Islet precursor cell (in vitro differentiated cells): ENCODE results near the gene TRIO.
A peak's percentile ranks its signal among the peaks of the same experiment; 100 is the strongest.

Experiments
- DNase-seq: peaks from one replicate; pipeline ENCODE4 v3.0.0-alpha.2; 2018

Gene TRIO

DNA sequence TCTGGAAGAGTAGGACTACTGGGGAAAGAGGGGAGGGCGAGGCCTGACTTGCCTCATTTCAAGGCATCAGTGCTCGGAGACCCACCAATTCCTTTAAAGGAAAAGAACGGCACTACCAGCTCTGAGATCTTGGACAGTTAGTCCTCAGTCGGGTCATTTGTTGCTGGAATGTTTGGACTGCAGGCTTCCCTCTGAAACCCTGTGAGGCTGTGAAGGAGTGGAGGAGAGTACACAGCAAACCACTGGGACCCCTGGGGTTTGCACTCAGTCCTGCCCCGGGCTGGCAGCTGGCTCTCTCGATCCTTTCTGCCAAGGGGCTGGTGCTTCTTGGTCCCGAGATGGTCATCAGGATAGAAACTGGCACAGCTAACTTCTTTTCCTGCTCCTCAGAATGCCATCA lies 194.5 kb downstream of the TRIO start:
- DNase-seq = no peak

DNA sequence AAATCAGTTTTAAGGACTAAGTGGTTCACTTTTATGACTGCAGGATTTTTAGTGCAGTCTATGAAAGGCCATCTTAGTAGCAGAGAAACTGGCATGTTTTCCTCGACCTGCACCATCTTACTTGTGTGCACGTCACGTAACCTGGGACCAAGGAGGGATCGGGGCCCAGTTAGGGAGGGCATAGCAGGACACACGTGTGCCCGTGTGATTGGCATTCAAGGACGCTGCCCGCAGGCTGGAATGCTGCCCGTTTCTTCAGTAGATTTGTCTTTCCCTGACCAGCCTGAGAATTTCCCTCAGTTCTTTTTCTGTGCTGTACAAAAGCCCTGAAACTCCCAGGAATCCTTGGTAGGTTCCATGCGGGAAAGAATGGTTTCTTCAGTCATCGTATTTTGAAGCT lies 196.3 kb downstream of the TRIO start:
- DNase-seq = no peak

DNA sequence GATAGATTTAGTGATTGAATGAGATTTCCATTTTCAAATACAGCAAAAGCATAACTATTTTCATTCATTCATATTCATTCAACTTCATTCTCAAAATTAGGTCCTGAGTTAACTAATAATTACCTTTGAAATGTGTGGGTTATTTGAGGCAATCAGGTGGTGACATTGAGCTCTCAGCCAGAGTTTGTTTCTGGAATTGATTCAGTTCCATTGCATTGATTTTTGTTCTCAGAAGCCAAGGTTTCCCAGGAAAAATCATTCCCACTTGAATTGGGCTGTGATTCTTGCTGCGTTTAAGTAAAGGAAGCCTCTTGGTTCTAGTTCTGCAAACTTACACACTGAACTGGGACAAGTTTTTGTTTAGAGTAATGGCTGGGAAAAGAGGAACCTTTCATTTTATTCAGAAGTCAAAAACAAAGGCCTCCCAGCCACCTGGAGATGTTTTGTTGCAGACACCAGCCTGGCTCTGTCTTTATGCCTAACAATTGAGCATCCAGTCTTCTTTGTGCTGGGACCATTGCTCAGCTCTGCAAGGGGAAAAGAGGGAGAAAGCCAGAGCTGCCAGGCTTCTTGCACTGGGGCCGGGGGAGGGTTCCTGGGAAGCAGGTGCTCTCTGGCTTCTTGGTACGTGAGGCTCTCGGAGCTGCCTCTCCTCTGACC lies 198.6 kb downstream of the TRIO start:
- no peak for DNase-seq

DNA sequence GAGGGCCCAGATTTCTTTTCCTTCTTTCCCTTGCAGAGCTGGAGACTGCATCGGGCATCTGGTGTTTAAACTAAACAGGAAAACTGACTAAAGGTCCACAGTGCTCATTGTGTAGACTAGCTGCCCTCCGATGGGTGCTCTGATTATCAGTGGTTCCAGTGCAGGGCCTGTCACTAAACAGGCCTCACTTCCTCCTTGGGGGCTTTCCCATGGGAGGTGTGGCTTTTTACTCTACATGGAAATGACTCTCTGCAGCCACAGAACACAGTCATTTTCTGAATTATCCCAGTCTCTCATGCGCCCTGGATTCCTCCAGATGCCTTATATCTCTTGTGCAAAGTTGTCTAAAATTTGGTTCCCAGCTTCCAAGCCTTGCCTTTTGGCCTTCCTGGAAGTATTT lies 199.2 kb downstream of the TRIO start:
- no peak for DNase-seq

DNA sequence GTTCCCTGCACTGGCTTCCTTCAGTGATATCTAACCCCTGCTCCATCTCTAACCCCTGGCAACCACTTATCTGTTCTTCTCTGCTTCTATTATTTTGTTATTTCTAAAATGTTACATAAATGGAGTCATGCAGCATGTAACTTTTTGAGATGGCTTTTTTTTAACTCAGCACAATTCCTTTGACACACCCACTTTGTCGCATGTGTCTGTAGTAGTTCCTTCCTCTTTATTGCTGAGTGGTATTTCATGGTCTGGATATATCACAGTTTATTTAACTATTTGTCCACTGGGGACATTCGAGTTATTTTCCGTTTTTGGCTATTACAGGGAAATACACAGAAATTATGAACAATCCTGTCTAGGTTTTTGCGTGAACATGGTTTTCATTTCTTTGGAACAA lies 200.2 kb downstream of the TRIO start:
- no peak for DNase-seq

DNA sequence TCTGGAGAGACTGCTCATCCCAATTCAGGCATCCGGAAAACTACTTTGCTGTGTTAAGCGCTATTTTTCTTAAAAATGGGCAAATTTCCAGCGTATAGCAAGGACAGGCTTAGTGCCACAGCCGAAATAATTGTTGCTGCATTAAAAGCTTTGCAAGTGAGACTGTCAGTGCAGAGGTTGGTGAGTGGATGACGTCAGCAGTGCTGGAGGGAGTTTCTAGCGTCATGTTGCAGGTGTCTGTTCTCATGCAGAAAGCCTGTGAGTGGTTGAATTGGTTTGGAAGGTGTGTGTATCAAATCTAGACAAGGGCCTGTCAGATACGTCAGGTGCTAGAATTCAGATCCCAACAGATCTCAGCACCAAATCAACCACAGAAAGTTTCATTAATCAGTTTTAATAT lies 204.4 kb downstream of the TRIO start:
- no peak for DNase-seq

DNA sequence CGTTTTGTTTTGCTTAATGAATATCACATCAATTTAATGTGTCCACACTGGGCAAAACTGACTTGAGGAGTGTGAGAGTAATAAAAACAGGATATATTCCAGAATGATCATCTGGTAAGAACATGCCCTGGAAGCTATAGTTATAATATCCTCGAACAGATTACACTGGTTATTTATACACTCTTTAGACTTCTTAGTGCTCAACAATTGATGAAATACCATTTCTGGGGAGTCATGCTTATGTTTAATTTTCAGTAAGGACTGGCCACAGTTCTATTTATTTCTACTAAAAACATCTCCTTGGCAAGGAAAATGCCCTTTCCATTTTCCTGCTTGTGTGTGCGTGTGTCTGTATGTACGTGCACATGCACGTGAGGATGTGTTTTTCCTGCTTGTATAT lies 205.0 kb downstream of the TRIO start:
- no peak for DNase-seq

DNA sequence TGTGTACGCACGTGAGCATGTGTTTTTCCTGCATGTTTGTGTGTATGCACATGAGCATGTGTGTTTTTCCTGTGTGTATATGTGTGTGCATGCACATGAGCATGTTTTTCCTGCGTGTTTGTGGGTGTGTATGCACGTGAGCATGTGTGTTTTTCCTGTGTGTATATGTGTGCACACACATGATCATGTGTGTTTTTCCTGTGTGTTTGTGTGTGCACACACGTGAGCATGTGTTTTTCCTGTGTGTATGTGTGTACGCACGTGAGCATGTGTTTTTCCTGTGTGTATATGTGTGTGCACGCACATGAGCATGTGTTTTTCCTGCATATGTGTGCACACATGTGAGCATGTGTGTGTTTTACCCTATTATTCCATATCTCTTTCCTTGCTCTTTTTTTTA lies 205.9 kb downstream of the TRIO start:
- no peak for DNase-seq

DNA sequence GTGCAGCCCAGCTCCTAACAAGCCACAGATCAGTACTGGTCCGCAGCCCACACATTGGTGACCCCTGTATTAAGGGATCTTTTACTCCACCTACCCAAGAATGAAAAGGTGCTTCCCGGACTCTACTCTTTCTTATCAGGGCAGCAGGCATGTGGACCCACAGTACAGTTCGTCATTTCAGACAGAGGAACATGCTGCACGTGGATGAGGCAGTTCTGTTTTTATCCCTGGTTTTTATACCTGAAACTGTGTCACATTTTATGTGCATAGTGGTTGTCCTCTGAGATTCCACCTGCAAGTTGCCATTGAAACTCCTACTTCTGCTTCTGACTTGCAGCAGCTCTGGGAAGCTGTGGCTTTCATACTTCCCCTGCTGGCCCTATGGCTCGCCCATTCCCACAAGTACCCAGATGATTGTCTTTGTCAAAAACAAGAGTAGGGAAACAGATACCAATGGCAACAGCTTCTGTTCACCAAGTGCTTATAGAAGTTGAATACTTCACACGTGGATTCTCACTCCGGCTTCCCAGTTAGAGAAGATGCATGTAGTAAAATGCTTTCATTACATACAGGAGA lies 208.0 kb downstream of the TRIO start:
- no peak for DNase-seq

DNA sequence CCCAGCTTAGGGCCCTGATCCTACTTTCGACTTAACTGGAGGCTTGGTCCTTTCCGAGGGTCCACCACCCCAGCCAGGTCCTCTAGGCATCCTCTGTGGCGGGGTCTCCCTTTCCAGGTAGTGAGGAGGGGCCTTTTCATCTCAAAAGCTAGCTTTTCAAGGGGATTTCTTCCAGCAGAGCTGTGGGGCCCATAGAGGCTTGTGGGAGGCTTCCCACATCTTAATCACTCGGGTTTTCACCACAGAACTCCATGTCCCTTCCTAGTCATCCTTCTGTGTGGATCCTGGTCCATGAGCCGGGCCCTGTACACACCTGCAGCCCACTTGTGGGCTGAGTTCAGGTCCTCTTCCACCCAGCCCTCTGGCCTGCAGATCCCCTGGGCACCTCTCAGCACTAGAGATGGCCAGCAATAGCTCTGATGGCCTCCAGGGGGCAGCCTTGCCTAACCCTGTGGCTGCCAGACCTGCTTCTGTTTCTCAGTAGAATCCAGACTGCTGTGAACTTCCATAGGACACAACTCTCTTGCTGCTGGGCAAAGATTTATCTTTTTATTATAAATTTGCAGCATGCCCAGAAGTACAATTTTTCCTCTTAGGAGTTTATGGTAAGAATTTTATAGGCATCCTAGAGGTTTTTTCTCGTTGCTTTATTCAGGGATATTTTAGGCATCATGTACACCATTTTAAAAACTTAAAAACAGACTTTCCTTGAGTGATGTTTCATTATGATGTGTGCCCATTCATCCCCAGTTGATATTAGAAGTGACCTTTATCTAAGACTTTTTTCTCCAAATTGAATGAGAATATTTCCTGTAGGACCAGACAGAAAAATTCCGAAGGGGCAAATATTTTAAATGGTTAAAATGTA lies 208.9 kb downstream of the TRIO start:
- peak; percentile 87 for DNase-seq

DNA sequence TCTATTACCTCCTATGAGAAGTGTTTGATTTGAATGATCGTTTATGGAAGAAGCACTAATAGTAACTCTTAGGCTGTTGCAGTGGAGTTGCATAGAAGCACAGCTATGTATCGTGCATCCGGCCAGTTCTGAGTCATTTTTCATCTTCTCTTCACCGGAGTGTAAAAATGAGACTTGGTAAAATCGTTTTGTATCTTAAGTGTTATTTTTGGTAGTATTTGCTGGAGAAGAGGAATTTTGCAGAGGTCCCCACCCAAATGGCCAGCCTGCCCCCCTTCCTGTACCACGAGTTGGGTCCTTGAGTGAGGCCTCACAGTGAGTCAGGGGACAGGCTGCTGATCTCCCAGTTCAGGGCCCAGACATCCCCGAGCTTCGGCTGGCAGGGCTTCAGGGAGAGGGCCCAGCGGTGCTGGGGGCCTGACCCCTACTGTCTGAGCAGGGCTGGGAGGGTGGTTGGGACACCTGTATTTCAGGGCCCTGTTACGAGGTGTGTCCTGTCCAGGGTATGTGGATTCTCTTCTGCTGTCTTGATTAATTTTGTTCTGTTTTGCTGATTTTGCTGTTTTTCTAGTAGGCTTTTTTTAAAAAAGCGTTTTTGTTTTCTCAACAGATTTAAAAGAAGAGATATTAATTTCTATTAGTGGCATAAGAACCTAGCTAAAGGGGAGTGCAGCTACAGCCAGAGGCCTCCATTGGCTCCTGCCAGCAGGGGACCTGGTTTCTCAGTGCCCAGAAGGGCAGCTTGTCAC lies 210.8 kb downstream of the TRIO start:
- DNase-seq = no peak

DNA sequence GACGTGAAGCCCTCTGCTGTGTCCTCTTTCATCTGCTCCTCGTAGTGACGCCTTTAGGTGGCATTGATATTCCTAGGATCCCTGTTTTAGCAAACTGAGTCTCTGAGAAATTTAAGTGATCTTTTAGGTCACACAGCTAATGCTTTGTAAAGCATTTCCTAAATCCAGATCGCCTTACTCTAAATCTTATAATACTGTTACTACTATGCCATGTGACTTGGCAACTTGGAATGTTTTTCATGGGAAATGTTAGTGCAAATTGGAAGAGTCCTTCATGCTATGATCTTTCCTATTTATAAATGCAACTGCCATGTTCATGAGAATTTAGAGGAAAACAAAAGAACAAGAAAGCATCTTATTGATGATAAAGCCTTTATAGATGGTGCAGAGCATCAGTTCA lies 212.2 kb downstream of the TRIO start:
- no peak for DNase-seq

DNA sequence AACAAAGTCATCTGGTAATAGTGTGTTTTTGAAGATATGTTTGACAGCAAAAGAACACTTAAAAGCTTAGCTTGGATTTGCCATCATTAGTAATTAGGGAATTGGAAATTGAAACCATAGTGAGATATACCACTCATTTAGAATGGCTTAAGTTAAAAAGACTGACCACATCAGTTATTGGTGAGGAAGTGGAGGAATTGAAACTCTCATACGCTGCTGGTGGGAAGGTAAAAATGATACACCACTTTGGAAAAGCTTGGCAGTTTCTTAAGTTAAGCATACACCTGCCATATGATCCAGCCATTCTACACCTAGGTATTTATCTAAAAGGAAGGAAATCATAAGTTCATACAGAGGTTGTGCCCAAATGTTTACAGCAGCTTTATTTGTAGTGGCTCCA lies 213.2 kb downstream of the TRIO start:
- DNase-seq = no peak

DNA sequence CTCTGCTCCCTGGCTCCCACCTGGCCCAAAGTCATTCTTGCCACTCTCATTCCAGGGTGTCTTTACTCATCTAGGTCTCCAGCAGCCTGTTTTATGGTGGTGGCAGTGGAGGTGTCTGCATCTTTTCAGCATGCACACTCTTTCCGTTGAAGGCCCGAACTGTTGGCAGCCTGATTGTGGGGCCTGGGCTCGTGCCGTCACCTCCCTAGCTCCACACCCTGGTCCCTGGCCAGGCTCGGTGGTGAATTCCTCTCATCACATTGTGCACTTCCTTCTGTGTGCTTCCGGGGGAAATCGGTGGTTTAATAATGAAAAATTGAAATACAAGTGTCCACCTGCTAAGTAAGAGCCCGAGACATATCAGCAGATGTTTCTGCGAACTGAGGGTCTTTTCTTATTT lies 214.3 kb downstream of the TRIO start:
- no peak for DNase-seq

DNA sequence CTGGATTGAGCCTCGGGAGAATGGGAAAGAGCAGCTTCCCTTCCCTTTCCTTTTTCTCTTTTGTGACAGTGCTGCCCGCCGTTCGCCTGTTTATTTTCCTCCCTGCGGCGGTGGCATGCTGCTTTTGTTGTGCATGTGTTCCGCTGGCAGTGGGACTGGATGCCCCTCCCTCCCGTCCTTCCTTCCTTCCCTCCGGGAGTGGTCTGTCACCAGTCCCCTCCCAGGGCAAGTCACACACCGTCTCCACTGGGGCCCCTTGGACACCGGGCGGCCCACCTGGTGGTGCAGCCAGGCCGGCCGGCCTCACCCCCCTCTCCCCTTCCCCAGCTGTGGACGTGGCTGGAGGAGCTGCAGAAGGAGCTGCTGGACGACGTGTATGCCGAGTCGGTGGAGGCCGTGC lies 214.7 kb downstream of the TRIO start:
- no peak for DNase-seq

DNA sequence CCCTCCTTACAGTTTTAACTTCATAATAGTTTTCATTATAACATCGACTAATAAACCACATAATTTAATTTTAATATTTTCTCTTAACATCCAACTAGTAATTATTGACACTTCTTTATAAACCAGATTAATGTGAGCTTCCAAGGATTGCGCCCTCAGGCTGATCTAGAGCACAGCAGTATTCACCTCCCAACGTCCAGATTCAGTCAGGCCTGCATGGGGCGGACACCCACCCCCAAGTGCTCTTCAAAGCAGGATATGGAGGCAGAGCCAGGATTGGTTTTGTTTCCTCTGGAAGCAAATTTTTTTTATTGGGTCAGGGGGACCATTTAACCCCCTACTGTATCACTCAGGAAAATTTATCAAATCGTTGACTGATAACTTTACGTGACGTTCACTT lies 215.4 kb downstream of the TRIO start:
- no peak for DNase-seq

DNA sequence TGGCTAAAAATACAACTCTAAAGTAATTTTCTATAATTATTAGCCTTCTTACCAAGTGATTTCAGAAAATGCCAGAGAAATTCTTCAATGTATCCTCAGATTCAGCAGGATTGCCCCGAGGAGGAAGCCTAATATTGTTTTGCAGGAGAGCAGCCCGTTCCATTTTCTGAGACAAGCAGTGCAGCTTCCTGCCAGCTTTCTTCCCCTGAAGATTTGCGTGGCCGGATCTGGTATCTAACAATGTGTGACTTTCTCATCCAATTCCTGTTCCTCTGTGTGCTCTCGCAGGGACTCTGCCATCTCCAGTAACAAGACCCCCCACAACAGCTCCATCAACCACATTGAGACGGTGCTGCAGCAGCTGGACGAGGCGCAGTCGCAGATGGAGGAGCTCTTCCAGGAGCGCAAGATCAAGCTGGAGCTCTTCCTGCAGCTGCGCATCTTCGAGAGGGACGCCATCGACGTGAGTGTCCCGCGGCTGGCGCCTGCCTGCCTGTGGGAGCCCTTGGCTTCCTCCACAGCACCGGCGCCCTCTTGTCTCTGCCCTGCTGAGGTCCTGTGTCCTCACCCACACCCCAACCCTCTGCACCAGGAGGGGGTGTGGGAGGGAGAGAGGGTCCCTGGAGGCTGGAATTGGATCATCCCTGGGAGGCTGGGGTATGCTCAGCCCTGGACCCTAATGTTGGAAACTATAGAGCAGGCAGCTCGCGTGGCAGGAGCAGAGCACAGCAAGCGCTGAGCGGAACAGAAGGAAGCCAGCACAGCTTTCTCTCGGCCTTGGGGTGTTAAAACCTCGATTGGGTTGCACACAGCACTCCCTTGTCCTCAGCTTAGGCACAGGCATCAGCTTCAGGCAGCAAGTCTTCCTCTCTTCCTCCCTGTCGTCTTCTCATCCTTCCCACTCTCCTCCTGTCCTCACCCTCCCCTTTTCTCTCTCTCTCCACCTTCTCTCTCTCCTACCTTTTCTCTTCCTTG lies 216.2 kb downstream of the TRIO start:
- DNase-seq = no peak

DNA sequence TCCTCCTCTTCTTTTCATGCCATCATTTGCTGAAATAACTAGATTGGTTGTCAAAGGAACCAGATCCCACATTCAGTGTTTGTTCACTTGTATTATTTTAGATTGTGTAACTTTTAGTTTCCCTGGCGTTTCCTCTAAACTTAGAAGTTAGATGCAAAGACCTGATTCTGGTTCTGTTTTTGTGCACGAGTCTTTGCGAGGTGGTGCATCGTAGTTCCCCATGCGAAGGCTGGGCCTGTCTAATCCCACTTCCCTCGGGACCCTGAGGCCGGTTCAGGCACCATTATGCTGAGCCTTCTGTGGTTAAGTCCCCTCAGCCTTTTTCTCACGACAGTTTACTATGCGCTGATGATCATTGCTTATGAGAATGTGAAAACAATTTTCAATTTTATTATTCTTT lies 219.3 kb downstream of the TRIO start:
- DNase-seq = no peak

DNA sequence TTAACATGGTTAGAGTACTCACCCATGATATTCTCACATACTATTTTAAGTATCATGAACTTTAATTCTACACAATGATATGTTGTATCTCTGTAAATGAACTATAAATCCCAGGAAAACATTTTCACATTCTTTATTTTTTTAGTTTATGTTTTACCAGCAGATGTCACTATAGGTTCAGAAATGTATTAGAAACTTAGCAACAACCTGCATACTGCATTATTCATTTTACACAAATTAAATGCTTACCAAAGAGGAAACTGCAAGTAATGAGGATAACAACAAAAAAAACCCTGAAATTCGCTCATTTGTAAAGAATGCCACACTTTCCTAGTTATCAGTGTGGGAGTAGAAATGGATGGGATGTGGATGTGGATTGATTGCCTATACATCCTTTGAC lies 221.0 kb downstream of the TRIO start:
- no peak for DNase-seq

DNA sequence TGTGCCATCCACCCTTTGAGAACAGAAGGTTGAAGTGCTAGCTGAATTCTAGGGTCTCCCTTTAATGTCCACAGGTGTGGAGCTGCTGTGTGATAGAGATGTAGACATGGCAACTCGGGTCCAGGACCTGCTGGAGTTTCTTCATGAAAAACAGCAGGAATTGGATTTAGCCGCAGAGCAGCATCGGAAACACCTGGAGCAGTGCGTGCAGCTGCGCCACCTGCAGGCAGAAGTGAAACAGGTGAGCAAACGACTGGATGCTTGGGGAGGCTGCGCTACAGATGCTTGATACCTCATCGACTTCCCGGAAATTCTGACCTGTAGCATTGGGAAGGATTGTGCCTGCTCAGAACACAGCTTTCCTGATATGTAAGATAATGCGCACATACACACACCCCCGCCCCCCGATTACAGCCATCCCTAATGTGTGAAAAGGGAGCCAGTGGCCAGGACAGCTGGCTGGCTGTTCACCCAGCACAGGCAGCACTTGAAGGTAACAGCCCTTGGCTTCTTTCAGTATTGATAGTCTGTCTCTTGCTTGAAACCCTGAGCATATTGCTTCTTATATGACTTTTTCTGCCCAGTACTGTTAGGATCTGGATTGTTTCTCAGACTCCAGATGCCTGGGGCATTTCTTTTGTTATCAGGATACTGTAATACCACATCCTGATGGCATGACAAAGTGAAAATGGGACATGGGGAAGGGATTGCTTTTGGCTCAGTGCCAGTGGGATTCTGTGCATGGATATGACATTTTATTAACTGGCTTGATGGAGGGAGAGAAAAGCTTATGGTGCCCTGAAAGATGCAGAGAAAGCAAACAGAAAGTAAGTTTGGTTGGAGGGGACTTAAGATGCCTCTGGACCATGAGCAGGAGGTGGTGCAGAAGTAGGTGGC lies 221.7 kb downstream of the TRIO start:
- peak; percentile 79 for DNase-seq

DNA sequence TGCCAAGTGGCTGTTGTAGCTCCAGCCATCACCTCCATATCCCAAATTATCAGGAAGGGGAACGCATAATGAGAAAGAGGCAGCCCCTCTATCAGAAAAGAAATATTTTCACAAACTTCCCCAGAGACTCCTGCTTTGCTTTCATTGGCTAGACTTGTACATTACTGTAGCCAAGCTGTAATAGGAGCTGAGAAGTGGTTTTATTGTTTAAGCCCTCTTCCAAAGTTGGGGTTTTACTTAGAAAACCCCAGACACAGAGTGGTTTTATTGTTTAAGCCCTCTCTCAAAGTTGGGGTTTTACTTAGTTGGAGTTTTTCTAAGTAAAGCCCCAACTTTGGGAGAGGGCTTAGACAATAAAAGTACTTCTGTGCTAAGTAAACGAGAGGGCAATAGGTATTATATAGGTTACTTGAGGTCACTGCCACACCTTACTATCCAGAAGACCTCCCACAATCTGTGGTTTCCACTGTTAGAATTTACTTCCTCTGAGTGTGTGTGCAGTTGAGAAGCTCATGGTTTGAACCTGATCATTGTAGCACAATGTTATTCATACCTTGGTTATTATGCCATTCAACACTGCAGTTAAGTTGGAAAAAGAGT lies 222.8 kb downstream of the TRIO start:
- DNase-seq = no peak
